NB4 (cell line): ENCODE measurements around the gene C9.
"Not testable (repeated sequence)": the region's sequence is repeated elsewhere in the genome, so short reads cannot be mapped to it uniquely, and the experiment has no call there.

Source experiments
- DNase-seq: peaks from one replicate; pipeline ENCODE4 v3.0.0; 2010; ENCODE audit warnings: low read depth
- H3K4me3 ChIP-seq: one replicate; pipeline ENCODE4 v1.5.1; 2011; ENCODE audit warnings: mild to moderate bottlenecking, low read depth, low read length, moderate library complexity
- CTCF ChIP-seq: IDR thresholded peaks from one replicate; pipeline ENCODE4 v1.5.1; 2012; ENCODE audit warnings: low read depth, low read length
- MYC ChIP-seq: IDR thresholded peaks from 2 replicates; pipeline ENCODE4 v1.6.1; 2011; ENCODE audit warnings: low read depth, low read length
- POLR2A ChIP-seq: IDR thresholded peaks from 2 replicates; pipeline ENCODE4 v1.6.1; 2011; ENCODE audit warnings: mild to moderate bottlenecking; ENCODE audit not compliant: insufficient read length; ENCODE audit errors: extremely low read depth
- TF ChIP-seq, protein P1 (sequence below): IDR thresholded peaks from 2 replicates; pipeline ENCODE4 v1.6.1; 2011; ENCODE audit warnings: low read depth, low read length

The C9 gene

GRCh38 chr5:39274398-39275085 is 89.8 kb downstream of the C9 start:
- DNase-seq: peak; percentile 61
- TF ChIP-seq CTCF: no peak
- peak; percentile 5; the same call in 1 of the 2 replicates for TF ChIP-seq MYC
- TF ChIP-seq, protein P1, sequence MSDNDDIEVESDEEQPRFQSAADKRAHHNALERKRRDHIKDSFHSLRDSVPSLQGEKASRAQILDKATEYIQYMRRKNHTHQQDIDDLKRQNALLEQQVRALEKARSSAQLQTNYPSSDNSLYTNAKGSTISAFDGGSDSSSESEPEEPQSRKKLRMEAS: peak; percentile 30; the same call in 1 of the 2 replicates
- TF ChIP-seq POLR2A: no peak
- H3K4me3 ChIP-seq: peak overlapping the region; percentile 52

DNA sequence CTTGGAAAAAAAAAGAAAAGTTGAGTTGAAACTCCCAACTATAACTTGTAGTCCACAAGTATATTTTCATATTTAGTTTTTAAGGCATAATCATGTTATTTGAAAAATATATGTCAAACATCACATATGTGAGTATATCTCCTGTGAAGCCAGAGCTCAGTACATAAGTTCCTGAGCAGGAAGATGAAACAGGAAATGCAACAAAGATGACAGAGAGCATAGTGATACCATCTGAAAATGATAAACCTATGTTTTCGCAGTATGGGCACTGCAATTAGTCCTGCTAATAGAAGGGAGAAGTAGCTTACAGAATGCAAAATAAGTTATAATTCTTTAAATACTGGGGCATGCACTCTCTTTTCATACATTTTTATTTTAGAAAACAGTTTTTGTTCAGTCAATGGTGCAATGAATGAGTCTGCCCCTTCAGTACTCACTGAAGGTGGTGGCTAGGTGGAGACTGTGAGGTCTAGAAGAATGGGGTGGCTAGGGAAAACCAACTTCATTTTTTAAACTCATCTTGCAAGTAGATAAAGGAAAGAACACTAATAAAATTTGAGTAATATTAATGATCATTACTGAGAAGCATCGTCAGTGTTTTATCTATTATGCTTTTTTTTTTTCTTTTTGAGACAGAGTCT is 90.9 kb downstream of the C9 start:
- TF ChIP-seq MYC (no peak), CTCF (no peak), POLR2A (no peak)
- TF ChIP-seq, protein P1: no peak

DNA sequence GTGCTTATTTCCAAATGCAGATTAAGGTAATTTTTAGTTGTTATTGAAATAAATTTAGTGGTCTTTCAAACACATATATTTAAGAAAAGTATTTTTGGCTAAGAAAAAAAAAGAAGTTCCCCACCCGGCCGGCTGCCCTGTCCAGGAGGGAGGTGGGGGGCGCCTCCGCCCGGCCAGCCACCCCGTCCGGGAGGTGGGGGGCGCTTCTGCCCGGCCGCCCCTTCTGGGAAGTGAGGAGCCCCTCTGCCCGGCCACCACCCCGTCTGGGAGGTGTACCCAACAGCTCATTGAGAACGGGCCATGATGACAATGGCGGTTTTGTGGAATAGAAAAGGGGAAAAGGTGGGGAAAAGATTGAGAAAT is 91.4 kb downstream of the C9 start:
- not testable (repeated sequence) for DNase-seq, H3K4me3 ChIP-seq

More for the DNA sequence above, 90.9 kb downstream of the C9 start:
- H3K4me3 ChIP-seq: no peak overlapping the region
- no peak for DNase-seq

DNA sequence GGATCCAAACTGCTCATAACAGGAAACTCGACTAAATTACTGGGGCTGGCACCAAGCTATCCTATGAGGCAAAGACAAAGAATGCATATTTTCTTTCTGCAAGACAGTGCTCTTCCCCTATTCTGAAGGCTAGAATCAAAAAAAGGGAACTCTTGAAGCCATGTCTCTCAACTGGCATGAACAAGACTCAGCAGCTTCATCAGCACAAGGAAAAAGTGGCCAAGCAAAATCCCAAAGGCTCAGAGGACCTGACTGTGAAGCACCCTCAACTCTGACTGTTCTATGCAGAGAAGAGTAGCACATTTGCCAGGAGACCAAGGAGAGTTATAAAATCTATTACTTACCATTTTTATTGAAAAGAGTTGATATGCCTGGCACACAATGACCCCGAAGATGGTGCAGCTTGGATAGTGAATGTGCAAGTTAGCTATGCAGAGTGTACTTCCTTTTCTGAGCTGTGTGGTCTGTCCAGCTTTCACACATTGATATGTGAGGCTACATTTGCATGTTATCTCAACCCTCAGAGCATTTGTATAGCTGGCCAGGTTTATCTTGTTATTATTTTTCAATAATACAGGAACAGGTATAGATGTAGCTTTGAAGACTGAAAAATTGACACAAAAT is 94.0 kb downstream of the C9 start:
- DNase-seq: peak; percentile 84
- TF ChIP-seq CTCF: no peak
- 0 out of 2 replicates have a peak, but pooled peaks have one; percentile 9 for TF ChIP-seq MYC
- peak; percentile 24 for TF ChIP-seq POLR2A
- peak overlapping the region; percentile 40 for H3K4me3 ChIP-seq

GRCh38 chr5:39267186-39267585 is 97.1 kb downstream of the C9 start:
- no peak overlapping the region for H3K4me3 ChIP-seq
- no peak for DNase-seq
- TF ChIP-seq MYC (no peak), POLR2A (no peak), CTCF (no peak)
- TF ChIP-seq, protein P1: no peak

GRCh38 chr5:39266442-39266841 is 97.9 kb downstream of the C9 start:
- TF ChIP-seq POLR2A (no peak), CTCF (no peak), MYC (no peak)
- TF ChIP-seq, protein P1: no peak
- no peak overlapping the region for H3K4me3 ChIP-seq
- peak; percentile 62 for DNase-seq
